OCI-LY3 (cell line): ENCODE data around the gene FAM174A.

Source experiments
- H2AFZ ChIP-seq: fragments of 200-600, 300-600 bp; shearing (Covaris generic); 2 replicates; pipeline ENCODE4 v1.6.0; 2014; ENCODE audit warnings: antibody characterized with exemption, low read depth, low read length
- H3K27ac ChIP-seq: fragments of 200-600, 300-600 bp; sonication (generic); 2 replicates; pipeline ENCODE4 v1.5.1; 2014; ENCODE audit warnings: mild to moderate bottlenecking, low read length, moderate library complexity, mixed read lengths
- H3K27me3 ChIP-seq: fragments of 200-600, 300-600 bp; sonication (generic); 2 replicates; pipeline ENCODE4 v1.6.1; 2014; ENCODE audit warnings: low read depth, low read length, mixed read lengths
- H3K36me3 ChIP-seq: fragments of 200-600, 300-600 bp; sonication (generic); replicated peaks from 2 replicates; pipeline ENCODE3; 2014; ENCODE audit warnings: low read depth, low read length, mixed read lengths
- H3K4me1 ChIP-seq: fragments of 300-600, 200-600 bp; sonication (generic); 2 replicates; pipeline ENCODE4 v1.6.1; 2014; ENCODE audit warnings: low read length, mixed read lengths
- H3K4me2 ChIP-seq: fragments of 200-600, 300-600 bp; sonication (generic); 2 replicates; pipeline ENCODE4 v1.6.1; 2014; ENCODE audit warnings: low read length, mixed read lengths
- H3K4me3 ChIP-seq: fragments of 300-600, 200-600 bp; sonication (generic); 2 replicates; pipeline ENCODE4 v1.5.1; 2014; ENCODE audit warnings: antibody characterized with exemption, mild to moderate bottlenecking, low read length, moderate library complexity
- H3K79me2 ChIP-seq: fragments of 300-600, 200-600 bp; shearing (Covaris generic); 2 replicates; pipeline ENCODE4 v1.6.1; 2014; ENCODE audit warnings: mild to moderate bottlenecking, low read length, mixed read lengths
- H3K9ac ChIP-seq: fragments of 300-600, 200-600 bp; shearing (Covaris generic); 2 replicates; pipeline ENCODE4 v1.6.0; 2014; ENCODE audit warnings: mild to moderate bottlenecking, low read length, moderate library complexity
- H3K9me3 ChIP-seq: fragments of 200-600, 300-600 bp; shearing (Covaris generic); 2 replicates; pipeline ENCODE4 v1.6.1; 2014; ENCODE audit warnings: low read length, mixed read lengths; ENCODE audit not compliant: insufficient read depth
- H4K20me1 ChIP-seq: fragments of 200-600, 300-600 bp; sonication (generic); 2 replicates; pipeline ENCODE4 v1.6.1; 2016; ENCODE audit warnings: low read length, mixed read lengths; ENCODE audit not compliant: insufficient read depth
- CTCF ChIP-seq: fragments of 200-600, 300-600 bp; sonication (generic); IDR thresholded peaks from 2 replicates; pipeline ENCODE4 v1.5.1; 2014; ENCODE audit warnings: antibody characterized with exemption, low read length, low read depth
- EZH2phosphoT487 ChIP-seq: fragments of 200-600 bp; shearing (Covaris generic); IDR thresholded peaks from 2 replicates; pipeline ENCODE4 v1.6.1; 2018; ENCODE audit warnings: antibody characterized with exemption, mixed run types, low read depth

The FAM174A gene

GRCh38 chr5:100519075-100519474 is 16.1 kb upstream of the FAM174A start:
- no peak for TF ChIP-seq EZH2phosphoT487
- TF ChIP-seq CTCF: no peak
- H3K4me1 ChIP-seq: no peaks in the 10 kb centered on the region
- no peaks in the 10 kb centered on the region for H3K36me3 ChIP-seq
- no peaks in the 10 kb centered on the region for H3K27me3 ChIP-seq
- no peaks in the 10 kb centered on the region for H4K20me1 ChIP-seq
- H2AFZ ChIP-seq: no peak overlapping the region
- no peak overlapping the region for H3K27ac ChIP-seq
- no peak overlapping the region for H3K4me3 ChIP-seq
- H3K9ac ChIP-seq: no peak overlapping the region
- no peak overlapping the region for H3K4me2 ChIP-seq
- H3K9me3 ChIP-seq: peaks cover 11% of the 10 kb centered on the region; the same call in 1 of the 2 replicates
- H3K79me2 ChIP-seq: no peaks in the 10 kb centered on the region

DNA sequence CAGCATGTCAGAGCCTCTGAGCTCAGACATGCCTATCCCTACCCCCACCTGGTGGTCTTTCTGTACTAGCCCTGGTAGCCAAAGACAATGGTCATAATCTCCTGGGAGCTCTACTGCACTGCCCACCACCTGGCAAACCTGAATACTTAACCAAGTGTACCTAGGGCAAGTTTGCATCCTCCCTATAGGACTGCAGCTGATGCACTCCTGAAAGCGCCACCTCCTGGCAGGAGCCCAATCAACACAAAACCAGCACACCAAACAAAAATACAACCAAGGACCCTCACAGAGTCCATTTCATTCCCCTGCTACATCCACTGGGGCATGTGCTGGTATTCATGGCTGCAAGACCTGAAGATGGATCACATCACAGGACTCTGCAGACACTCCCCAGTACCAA is 14.8 kb upstream of the FAM174A start:
- no peak for TF ChIP-seq CTCF
- no peak for TF ChIP-seq EZH2phosphoT487
- Histone ChIP-seq H3K4me2 (no peak overlapping the region), H3K4me3 (no peak overlapping the region), H3K9me3 (peaks cover 11% of the 10 kb centered on the region; the same call in 1 of the 2 replicates), H2AFZ (no peak overlapping the region), H3K27ac (no peak overlapping the region), H4K20me1 (no peaks in the 10 kb centered on the region), H3K4me1 (no peaks in the 10 kb centered on the region), H3K79me2 (no peaks in the 10 kb centered on the region), H3K9ac (no peak overlapping the region), H3K36me3 (no peaks in the 10 kb centered on the region), H3K27me3 (no peaks in the 10 kb centered on the region)

- Histone ChIP-seq H4K20me1 (no peaks in the 10 kb centered on the region), H3K4me1 (peaks cover 9% of the 10 kb centered on the region), H3K4me2 (no peak overlapping the region), H3K9ac (no peak overlapping the region), H3K27ac (no peak overlapping the region), H3K27me3 (no peaks in the 10 kb centered on the region), H3K36me3 (no peaks in the 10 kb centered on the region), H3K4me3 (no peak overlapping the region), H3K9me3 (no peaks in the 10 kb centered on the region), H3K79me2 (peaks cover 2% of the 10 kb centered on the region; the same call in 1 of the 2 replicates), H2AFZ (no peak overlapping the region)
- TF ChIP-seq CTCF: no peak
- no peak for TF ChIP-seq EZH2phosphoT487
These were observed 2.8 kb downstream of the FAM174A start for GRCh38 chr5:100537946-100538345.

DNA sequence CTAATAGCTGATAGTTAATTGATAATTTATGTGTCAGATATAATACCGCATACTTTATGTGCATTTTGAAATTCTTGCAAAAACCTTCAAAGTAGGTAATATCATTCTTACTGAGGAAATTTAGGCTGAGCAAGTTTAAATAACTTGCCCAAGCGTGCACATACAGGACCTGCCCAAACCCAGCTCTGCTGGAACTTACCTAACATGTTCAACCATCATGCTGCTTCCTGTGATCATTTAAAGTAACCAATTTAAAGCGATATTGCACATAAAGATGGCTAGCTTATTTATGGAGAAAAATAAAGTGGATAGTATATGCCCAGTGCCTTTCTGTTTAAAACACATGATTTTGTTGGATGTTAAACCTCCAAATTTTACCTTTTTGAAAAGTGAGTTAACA is 4.3 kb downstream of the FAM174A start:
- no peaks in the 10 kb centered on the region for H3K36me3 ChIP-seq
- no peak overlapping the region for H3K9ac ChIP-seq
- H2AFZ ChIP-seq: no peak overlapping the region
- no peak overlapping the region for H3K27ac ChIP-seq
- no peaks in the 10 kb centered on the region for H3K27me3 ChIP-seq
- peaks cover 2% of the 10 kb centered on the region; the same call in 1 of the 2 replicates for H3K79me2 ChIP-seq
- TF ChIP-seq CTCF (no peak), EZH2phosphoT487 (no peak)
- no peaks in the 10 kb centered on the region for H3K9me3 ChIP-seq
- H3K4me2 ChIP-seq: no peak overlapping the region
- peaks cover 9% of the 10 kb centered on the region for H3K4me1 ChIP-seq
- H4K20me1 ChIP-seq: no peaks in the 10 kb centered on the region
- H3K4me3 ChIP-seq: no peak overlapping the region
